H1 (cell line): ENCODE measurements around the gene ADAMTSL2. TPM values are rescaled to one million over a fixed set of nuclear protein-coding genes. Genes with fewer than 3 reads are reported as not detected.

Experiments
- EP300 ChIP-seq, 2 experiments: IDR thresholded peaks; 1 replicate in 1 of 2; 2 replicates in 1 of 2; pipeline ENCODE4 v1.6.1; 2011 to 2012; ENCODE audit warnings: low read depth in 2 of 2, low read length in 2 of 2, mild to moderate bottlenecking in 2 of 2, borderline replicate concordance in 1 of 2, inconsistent platforms in 1 of 2, moderate library complexity in 1 of 2
- RNF2 ChIP-seq: fragments of 200-900, 300-1000 bp; sonication (generic); IDR thresholded peaks from 2 replicates; pipeline ENCODE4 v1.7.1; 2016; ENCODE audit warnings: borderline replicate concordance, low read depth, mild to moderate bottlenecking, antibody characterized with exemption, low read length; ENCODE audit not compliant: poor library complexity, severe bottlenecking; ENCODE audit errors: missing control alignments
- SP1 ChIP-seq: IDR thresholded peaks from 2 replicates; pipeline ENCODE4 v1.6.1; 2011; ENCODE audit warnings: low read depth, low read length
- polyA plus RNA-seq, 7 experiments: library from polyadenylated mRNA; depleted of rRNA in 3 of 7; stranded (reverse) in 5 of 7; unstranded in 2 of 7; fragments of >200 nt in 5 of 7; fragments of 200-250 nt in 2 of 7; gene quantifications; 1 replicate in 5 of 7; 2 replicates in 1 of 7; 4 replicates in 1 of 7; pipeline versions ENCODE4 v1.2.1 to v1.2.3, GENCODE V29; 2011 to 2013; ENCODE audit warnings: missing spikeins in 2 of 7, mixed read lengths in 2 of 7
- total RNA-seq: library from RNA; stranded (reverse); fragmentation: NEBNext Ultra II Directional; extraction: Animal tissue kit (Norgen Biotek cat#: 25700); gene quantifications from 2 replicates; pipeline ENCODE4 v1.2.1, GENCODE V29; 2021
- TF ChIP-seq, protein P1 (sequence below): fragments of 300-600 bp; sonication (generic); IDR thresholded peaks from 2 replicates; pipeline ENCODE4 v1.7.1; 2012; ENCODE audit warnings: low read length, moderate library complexity, mild to moderate bottlenecking, inconsistent platforms; ENCODE audit not compliant: insufficient replicate concordance
- TF ChIP-seq, protein P2 (sequence below), 3 experiments: IDR thresholded peaks; 1 replicate in 2 of 3; 2 replicates in 1 of 3; pipeline versions ENCODE4 v1.5.1 to v1.6.1; 2011; ENCODE audit warnings: low read length in 3 of 3, mild to moderate bottlenecking in 3 of 3, inconsistent platforms in 2 of 3, low read depth in 1 of 3, moderate library complexity in 1 of 3; ENCODE audit not compliant: insufficient read depth in 1 of 3; ENCODE audit errors: control extremely low read depth in 1 of 3

Gene ADAMTSL2
- total and polyA plus RNA-seq, 2 of the 8 experiments (the other 6 are each of a cell fraction or from before 2014, with no cell fraction given) = 0.74 to 0.76 TPM

DNA sequence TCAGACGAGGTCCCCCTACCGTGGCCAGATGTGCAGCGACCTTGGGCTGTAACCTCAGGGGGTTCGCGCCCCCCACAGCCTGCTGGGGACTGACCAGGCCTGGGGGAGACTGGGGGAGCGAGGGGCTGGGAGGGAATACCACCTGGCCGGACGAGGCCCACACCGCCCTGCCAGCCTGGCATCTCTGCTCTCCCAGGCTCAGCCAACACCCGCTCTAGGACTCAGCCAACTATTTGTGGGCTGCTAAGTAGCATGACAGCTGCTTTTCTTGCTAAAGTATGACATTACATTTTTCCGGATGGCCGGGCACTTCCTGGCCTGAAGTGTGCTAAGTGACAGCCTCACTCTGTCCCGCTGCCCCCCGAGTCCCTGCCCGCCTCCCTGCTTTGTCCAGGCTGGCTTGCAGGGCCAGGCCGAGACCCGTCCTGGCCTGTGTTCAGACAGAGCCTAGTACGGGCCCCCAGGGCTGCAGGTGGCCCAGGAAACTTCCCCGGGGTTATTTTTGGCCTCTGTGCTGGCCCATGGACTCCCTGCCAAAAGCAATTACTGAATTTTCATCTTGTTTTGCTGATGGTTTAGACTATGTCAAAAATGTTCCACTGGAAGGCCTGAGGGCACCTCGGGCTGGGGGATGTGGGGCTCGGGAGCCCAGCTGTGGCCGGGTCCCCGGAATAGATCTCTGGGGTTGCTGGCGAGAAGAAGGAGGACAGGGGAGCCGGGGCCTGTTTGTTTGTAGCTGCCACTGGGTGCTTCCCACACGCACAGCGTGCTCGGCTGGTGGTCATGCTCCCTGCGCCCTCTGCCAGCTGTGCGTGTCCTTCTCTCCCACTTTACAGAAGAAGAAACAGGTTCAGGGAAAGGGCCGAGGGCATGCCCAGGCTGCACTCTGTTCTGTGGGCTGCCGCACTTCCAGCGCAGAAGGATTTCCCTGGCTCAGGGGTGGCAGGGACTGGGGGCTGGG is 42.2 kb upstream of the ADAMTSL2 start (continued):
- TF ChIP-seq, protein P1, sequence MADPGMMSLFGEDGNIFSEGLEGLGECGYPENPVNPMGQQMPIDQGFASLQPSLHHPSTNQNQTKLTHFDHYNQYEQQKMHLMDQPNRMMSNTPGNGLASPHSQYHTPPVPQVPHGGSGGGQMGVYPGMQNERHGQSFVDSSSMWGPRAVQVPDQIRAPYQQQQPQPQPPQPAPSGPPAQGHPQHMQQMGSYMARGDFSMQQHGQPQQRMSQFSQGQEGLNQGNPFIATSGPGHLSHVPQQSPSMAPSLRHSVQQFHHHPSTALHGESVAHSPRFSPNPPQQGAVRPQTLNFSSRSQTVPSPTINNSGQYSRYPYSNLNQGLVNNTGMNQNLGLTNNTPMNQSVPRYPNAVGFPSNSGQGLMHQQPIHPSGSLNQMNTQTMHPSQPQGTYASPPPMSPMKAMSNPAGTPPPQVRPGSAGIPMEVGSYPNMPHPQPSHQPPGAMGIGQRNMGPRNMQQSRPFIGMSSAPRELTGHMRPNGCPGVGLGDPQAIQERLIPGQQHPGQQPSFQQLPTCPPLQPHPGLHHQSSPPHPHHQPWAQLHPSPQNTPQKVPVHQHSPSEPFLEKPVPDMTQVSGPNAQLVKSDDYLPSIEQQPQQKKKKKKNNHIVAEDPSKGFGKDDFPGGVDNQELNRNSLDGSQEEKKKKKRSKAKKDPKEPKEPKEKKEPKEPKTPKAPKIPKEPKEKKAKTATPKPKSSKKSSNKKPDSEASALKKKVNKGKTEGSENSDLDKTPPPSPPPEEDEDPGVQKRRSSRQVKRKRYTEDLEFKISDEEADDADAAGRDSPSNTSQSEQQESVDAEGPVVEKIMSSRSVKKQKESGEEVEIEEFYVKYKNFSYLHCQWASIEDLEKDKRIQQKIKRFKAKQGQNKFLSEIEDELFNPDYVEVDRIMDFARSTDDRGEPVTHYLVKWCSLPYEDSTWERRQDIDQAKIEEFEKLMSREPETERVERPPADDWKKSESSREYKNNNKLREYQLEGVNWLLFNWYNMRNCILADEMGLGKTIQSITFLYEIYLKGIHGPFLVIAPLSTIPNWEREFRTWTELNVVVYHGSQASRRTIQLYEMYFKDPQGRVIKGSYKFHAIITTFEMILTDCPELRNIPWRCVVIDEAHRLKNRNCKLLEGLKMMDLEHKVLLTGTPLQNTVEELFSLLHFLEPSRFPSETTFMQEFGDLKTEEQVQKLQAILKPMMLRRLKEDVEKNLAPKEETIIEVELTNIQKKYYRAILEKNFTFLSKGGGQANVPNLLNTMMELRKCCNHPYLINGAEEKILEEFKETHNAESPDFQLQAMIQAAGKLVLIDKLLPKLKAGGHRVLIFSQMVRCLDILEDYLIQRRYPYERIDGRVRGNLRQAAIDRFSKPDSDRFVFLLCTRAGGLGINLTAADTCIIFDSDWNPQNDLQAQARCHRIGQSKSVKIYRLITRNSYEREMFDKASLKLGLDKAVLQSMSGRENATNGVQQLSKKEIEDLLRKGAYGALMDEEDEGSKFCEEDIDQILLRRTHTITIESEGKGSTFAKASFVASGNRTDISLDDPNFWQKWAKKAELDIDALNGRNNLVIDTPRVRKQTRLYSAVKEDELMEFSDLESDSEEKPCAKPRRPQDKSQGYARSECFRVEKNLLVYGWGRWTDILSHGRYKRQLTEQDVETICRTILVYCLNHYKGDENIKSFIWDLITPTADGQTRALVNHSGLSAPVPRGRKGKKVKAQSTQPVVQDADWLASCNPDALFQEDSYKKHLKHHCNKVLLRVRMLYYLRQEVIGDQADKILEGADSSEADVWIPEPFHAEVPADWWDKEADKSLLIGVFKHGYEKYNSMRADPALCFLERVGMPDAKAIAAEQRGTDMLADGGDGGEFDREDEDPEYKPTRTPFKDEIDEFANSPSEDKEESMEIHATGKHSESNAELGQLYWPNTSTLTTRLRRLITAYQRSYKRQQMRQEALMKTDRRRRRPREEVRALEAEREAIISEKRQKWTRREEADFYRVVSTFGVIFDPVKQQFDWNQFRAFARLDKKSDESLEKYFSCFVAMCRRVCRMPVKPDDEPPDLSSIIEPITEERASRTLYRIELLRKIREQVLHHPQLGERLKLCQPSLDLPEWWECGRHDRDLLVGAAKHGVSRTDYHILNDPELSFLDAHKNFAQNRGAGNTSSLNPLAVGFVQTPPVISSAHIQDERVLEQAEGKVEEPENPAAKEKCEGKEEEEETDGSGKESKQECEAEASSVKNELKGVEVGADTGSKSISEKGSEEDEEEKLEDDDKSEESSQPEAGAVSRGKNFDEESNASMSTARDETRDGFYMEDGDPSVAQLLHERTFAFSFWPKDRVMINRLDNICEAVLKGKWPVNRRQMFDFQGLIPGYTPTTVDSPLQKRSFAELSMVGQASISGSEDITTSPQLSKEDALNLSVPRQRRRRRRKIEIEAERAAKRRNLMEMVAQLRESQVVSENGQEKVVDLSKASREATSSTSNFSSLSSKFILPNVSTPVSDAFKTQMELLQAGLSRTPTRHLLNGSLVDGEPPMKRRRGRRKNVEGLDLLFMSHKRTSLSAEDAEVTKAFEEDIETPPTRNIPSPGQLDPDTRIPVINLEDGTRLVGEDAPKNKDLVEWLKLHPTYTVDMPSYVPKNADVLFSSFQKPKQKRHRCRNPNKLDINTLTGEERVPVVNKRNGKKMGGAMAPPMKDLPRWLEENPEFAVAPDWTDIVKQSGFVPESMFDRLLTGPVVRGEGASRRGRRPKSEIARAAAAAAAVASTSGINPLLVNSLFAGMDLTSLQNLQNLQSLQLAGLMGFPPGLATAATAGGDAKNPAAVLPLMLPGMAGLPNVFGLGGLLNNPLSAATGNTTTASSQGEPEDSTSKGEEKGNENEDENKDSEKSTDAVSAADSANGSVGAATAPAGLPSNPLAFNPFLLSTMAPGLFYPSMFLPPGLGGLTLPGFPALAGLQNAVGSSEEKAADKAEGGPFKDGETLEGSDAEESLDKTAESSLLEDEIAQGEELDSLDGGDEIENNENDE = no peak
- TF ChIP-seq RNF2 = no peak
- TF ChIP-seq, protein P2, sequence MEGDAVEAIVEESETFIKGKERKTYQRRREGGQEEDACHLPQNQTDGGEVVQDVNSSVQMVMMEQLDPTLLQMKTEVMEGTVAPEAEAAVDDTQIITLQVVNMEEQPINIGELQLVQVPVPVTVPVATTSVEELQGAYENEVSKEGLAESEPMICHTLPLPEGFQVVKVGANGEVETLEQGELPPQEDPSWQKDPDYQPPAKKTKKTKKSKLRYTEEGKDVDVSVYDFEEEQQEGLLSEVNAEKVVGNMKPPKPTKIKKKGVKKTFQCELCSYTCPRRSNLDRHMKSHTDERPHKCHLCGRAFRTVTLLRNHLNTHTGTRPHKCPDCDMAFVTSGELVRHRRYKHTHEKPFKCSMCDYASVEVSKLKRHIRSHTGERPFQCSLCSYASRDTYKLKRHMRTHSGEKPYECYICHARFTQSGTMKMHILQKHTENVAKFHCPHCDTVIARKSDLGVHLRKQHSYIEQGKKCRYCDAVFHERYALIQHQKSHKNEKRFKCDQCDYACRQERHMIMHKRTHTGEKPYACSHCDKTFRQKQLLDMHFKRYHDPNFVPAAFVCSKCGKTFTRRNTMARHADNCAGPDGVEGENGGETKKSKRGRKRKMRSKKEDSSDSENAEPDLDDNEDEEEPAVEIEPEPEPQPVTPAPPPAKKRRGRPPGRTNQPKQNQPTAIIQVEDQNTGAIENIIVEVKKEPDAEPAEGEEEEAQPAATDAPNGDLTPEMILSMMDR (IDR thresholded peaks at IDR 0.05; ENCODE audit: control extremely low read depth in 1 of 3, insufficient read depth in 1 of 3, low read depth in 1 of 3, low read length in 3 of 3) = no peak
- no peak for TF ChIP-seq EP300 (IDR thresholded peaks at IDR 0.05; ENCODE audit: borderline replicate concordance in 1 of 2, low read depth in 2 of 2, low read length in 2 of 2)
- TF ChIP-seq SP1 = no peak
